HepG2 (cell line): Measurements from ENCODE around the gene TESK1. TPM values are rescaled to one million over a fixed set of nuclear protein-coding genes. Genes with fewer than 3 reads are reported as not detected.
"Not testable (repeated sequence)": the region's sequence is repeated elsewhere in the genome, so short reads cannot be mapped to it uniquely, and the experiment has no call there.

Experiments used
- ATAC-seq: fragments of 200-7000 bp; cut with Tn5 transposase; 3 replicates; pipeline ENCODE4 v1.9.1; 2020; ENCODE audit warnings: mild to moderate bottlenecking, moderate library complexity
- BruUV-seq: library from RNA; stranded (reverse); fragments of 400-500 nt; replicated peaks from 2 replicates; lab custom pipeline; 2021; lab: Mats Ljungman, UMichigan
- CTCF ChIA-PET: fragments of 300-600 bp; formaldehyde crosslinking; extraction: SDS; loops from one replicate; lab custom pipeline; 2021; ENCODE audit warnings: low total read pairs, inconsistent platforms, low intra/inter-chr PET ratio; lab: Yijun Ruan, JAX
- POLR2A ChIA-PET: fragments of 350-600 bp; sonication (Branson Sonifier 250); formaldehyde crosslinking; loops from one replicate; lab custom pipeline; 2020; ENCODE audit warnings: antibody characterized with exemption, inconsistent platforms; lab: Yijun Ruan, JAX
- DNase-seq: peaks from one replicate; pipeline ENCODE4 v3.0.0-alpha.2; 2015; ENCODE audit warnings: low spot score
- FAIRE-seq: peaks from 3 replicates; lab custom pipeline; 2011; peaks lifted over from hg19 to GRCh38; lab: Jason Lieb, UNC
- H2AFZ ChIP-seq: one replicate; pipeline ENCODE4 v1.6.1; 2011; ENCODE audit warnings: low read length, inconsistent platforms
- H3K27ac ChIP-seq: fragments of 300-600 bp; 3 replicates; pipeline ENCODE4 v1.8.0; 2011; ENCODE audit warnings: mixed run types, mild to moderate bottlenecking, mixed read lengths, low read length, inconsistent platforms; ENCODE audit not compliant: insufficient read depth; ENCODE audit errors: extremely low read length
- H3K27me3 ChIP-seq, 2 experiments: fragments of 200-600 bp in 1 of 2; 2 replicates in 1 of 2; 3 replicates in 1 of 2; pipeline versions ENCODE4 v1.6.0 to v1.8.0; 2011; ENCODE audit warnings: low read length in 2 of 2, mild to moderate bottlenecking in 2 of 2, moderate library complexity in 2 of 2, inconsistent platforms in 1 of 2; ENCODE audit not compliant: insufficient read depth in 2 of 2, control insufficient read depth in 1 of 2
- H3K36me3 ChIP-seq, 2 experiments: fragments of 200-600 bp in 1 of 2; replicated peaks in 1 of 2; 2 replicates in 1 of 2; 3 replicates in 1 of 2; pipeline versions ENCODE4 v1.5.1 to v1.8.0; 2011; ENCODE audit warnings: low read length in 2 of 2, inconsistent platforms in 1 of 2; ENCODE audit not compliant: insufficient read depth in 2 of 2, control insufficient read depth in 1 of 2
- H3K4me1 ChIP-seq: 2 replicates; pipeline ENCODE4 v1.5.1; 2012; ENCODE audit warnings: low read length, inconsistent platforms; ENCODE audit not compliant: insufficient read depth
- H3K4me2 ChIP-seq: 2 replicates; pipeline ENCODE4 v1.6.0; 2011; ENCODE audit warnings: low read depth, low read length, inconsistent platforms
- H3K4me3 ChIP-seq, 3 experiments: fragments of 200-600 bp in 1 of 3; sonication (generic), shearing (Covaris generic) in 1 of 3; replicated peaks in 1 of 3; 2 replicates each; pipeline ENCODE4 v1.5.1; 2011 to 2016; ENCODE audit warnings: low read length in 3 of 3, inconsistent platforms in 2 of 3, low read depth in 2 of 3, mild to moderate bottlenecking in 2 of 3, control low read depth in 1 of 3, mixed read lengths in 1 of 3; ENCODE audit not compliant: insufficient read depth in 1 of 3
- H3K79me2 ChIP-seq: one replicate; pipeline ENCODE4 v1.6.1; 2011; ENCODE audit warnings: low read length, inconsistent platforms; ENCODE audit not compliant: insufficient read depth
- H3K9ac ChIP-seq: 2 replicates; pipeline ENCODE4 v1.6.0; 2011; ENCODE audit warnings: mild to moderate bottlenecking, low read depth, low read length, inconsistent platforms; ENCODE audit not compliant: insufficient read depth
- H3K9me3 ChIP-seq: 2 replicates; pipeline ENCODE4 v1.5.1; 2012; ENCODE audit warnings: mild to moderate bottlenecking, low read length
- H4K20me1 ChIP-seq: 2 replicates; pipeline ENCODE4 v1.6.0; 2011; ENCODE audit warnings: inconsistent platforms, mild to moderate bottlenecking, low read length, moderate library complexity; ENCODE audit not compliant: insufficient read depth
- CENPT ChIP-seq: sonication (generic); formaldehyde crosslinking; IDR thresholded peaks from 2 replicates; pipeline ENCODE4 v1.8.0; 2022; ENCODE audit warnings: low read depth, mild to moderate bottlenecking, moderate library complexity, missing genetic modification reagents
- HNF4G ChIP-seq, 2 experiments: sonication (generic) in 1 of 2; formaldehyde crosslinking in 1 of 2; IDR thresholded peaks; 2 replicates each; pipeline versions ENCODE4 v1.4.0 to v1.6.1; 2011 to 2020; ENCODE audit warnings: borderline replicate concordance in 2 of 2, low read depth in 2 of 2, mild to moderate bottlenecking in 2 of 2, low read length in 1 of 2, missing genetic modification reagents in 1 of 2, moderate library complexity in 1 of 2
- HNRNPLL ChIP-seq: fragments of 200-400 bp; formaldehyde crosslinking; IDR thresholded peaks from 2 replicates; pipeline ENCODE4 v1.6.1; 2017; ENCODE audit warnings: mild to moderate bottlenecking, low read depth, low read length; ENCODE audit not compliant: poor library complexity, severe bottlenecking
- MAFF ChIP-seq: IDR thresholded peaks from 2 replicates; pipeline ENCODE4 v1.6.1; 2011; ENCODE audit warnings: low read depth, low read length, improper control_type of control experiment
- MAFK ChIP-seq, 2 experiments: IDR thresholded peaks in 1 of 2; conservative IDR thresholded peaks in 1 of 2; 2 replicates each; pipeline ENCODE4 v1.6.1; 2011; ENCODE audit warnings: improper control_type of control experiment in 2 of 2, low read length in 2 of 2
- PAXIP1 ChIP-seq: sonication (generic); formaldehyde crosslinking; conservative IDR thresholded peaks from 2 replicates; pipeline ENCODE4 v1.4.0; 2020; ENCODE audit warnings: mild to moderate bottlenecking, missing genetic modification reagents, moderate library complexity
- RAD21 ChIP-seq: fragments of 450-650 bp; formaldehyde crosslinking; IDR thresholded peaks from 2 replicates; pipeline ENCODE4 v1.5.0; 2020; ENCODE audit warnings: mild to moderate bottlenecking
- WGBS: methylation state at CpG from one replicate; pipeline ENCODE4 v1.1.6; 2017; ENCODE audit warnings: low lambda C conversion rate; 5-methylcytosine and 5-hydroxymethylcytosine counted together
- in situ Hi-C: cut with HindIII; loops from 2 replicates; pipeline ENCODE4 v1.10.0; 2017; ENCODE audit warnings: low pct_unique_long_range_greater_than_20kb; ENCODE audit not compliant: extremely low pct_ligation_motif_present
- intact Hi-C: fragments of 100-400 bp; cut with micrococcal nuclease; formaldehyde crosslinking; loops from one replicate; pipeline ENCODE4 v1.10.0; 2022; ENCODE audit not compliant: unreplicated experiment
- polyA plus RNA-seq, 8 experiments: library from polyadenylated mRNA; depleted of rRNA in 3 of 8; stranded (reverse) in 7 of 8; unstranded in 1 of 8; fragments of >200 nt; fragmentation: Illumina TruSeq in 4 of 8; extraction: Trizol in 4 of 8; gene quantifications; 2 replicates each; pipeline versions ENCODE4 v1.2.1 to v1.2.3, GENCODE V29; 2011 to 2016; ENCODE audit warnings: low read depth in 4 of 8, missing spikeins in 1 of 8, mixed read lengths in 1 of 8; ENCODE audit not compliant: insufficient read depth in 1 of 8
- total RNA-seq, 5 experiments: library from RNA; depleted of rRNA; stranded (reverse); fragments of >200 nt; fragmentation: Illumina TruSeq; extraction: Trizol; gene quantifications; 2 replicates each; pipeline ENCODE4 v1.2.3, GENCODE V29; 2016; ENCODE audit warnings: low read depth in 1 of 5
- TF ChIP-seq, protein P1 (sequence below): sonication (generic); formaldehyde crosslinking; IDR thresholded peaks from 2 replicates; pipeline ENCODE4 v1.4.0; 2020; ENCODE audit warnings: missing genetic modification reagents

TESK1 gene
- total and polyA plus RNA-seq, 2 of the 13 experiments (the other 11 are each of a cell fraction or from before 2014, with no cell fraction given), result 7.3 to 13.6 TPM

DNA sequence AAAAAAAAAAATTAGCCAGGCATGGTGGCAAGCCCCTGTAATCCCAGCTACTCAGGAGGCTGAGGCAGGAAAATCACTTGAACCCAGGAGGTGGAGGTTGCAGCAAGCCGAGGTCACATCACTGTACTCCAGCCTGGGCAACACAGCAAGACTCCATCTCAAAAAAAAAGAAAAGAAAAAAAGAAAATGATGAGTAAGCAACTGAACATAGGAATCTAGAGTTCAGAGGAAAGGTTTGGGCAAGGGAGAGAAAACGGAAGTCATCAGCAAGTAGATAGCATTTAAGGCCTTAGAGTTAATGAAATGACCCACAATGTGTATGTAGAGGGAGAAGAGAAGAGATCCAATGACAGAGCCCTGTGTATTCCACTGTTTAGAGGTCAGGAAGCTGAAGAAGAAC lies 8.2 kb upstream of the TESK1 start:
- 89% methylated on average over 2 of the region's 2 CpGs for WGBS
- H4K20me1 ChIP-seq, H3K27ac ChIP-seq, H3K36me3 ChIP-seq, ATAC-seq, H3K79me2 ChIP-seq, H2AFZ ChIP-seq, BruUV-seq, DNase-seq, CTCF ChIA-PET, POLR2A ChIA-PET, H3K4me3 ChIP-seq, H3K4me2 ChIP-seq, H3K9ac ChIP-seq, FAIRE-seq, H3K27me3 ChIP-seq: not testable (repeated sequence)
- peak; percentile 51 for TF ChIP-seq MAFF
- TF ChIP-seq MAFK (conservative IDR thresholded peaks at IDR 0.05 in 1 of 2, IDR thresholded peaks at IDR 0.05 in 1 of 2; ENCODE audit: low read length in 2 of 2), result peak; percentile 31 to 68; a peak in 3 of 4 replicates
- intact Hi-C loops, result loop anchor here (5.0 kb wide), 1 partner anchor 35 kb away; a partner anchor contains a TSS
- Histone ChIP-seq H3K4me1 (peaks cover 23% of the 10 kb centered on the region), H3K9me3 (peaks cover 11% of the 10 kb centered on the region)
- in situ Hi-C loops, result loop anchor here (5.0 kb wide), 1 partner anchor 35 kb away; a partner anchor contains a TSS

DNA sequence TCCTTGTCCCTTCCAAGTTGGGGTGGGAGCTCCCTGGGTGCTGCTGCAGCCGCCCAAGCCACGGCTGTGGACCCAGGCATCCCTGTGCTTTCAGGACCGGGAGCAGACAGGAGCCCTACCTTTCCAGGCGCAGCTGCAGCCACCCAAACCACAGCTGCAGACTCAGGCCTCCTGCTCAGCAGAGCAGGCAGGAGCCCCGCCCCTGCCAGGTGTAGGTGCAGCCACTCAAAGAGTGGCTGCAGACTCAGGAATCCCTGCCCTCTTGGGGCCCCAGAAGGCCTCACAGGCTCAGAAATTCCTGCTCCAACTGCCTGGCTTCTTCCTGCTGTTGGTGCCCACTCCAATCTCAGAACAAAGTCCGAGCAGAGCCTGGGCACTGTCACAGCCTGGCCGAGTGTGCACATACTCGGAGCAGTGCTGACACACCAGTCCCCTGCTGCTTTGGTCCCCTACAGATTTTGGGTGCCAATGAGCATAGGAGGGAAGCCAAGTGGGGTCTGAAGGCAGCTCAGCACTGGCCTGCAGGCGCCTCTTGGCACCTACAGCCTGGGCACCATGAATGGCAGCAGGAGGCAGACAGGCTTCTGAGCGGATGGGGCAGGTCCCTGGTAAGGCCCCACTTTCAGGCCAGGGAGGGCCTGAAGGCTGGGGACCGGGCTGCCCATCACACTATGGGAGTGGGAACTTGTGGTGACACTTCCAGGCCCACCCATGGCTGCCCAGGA lies 6.0 kb upstream of the TESK1 start:
- peaks cover 39% of the 10 kb centered on the region for H3K4me1 ChIP-seq
- H3K27ac ChIP-seq, result peak overlapping the region; percentile 6
- H3K4me2 ChIP-seq, result peak overlapping the region; percentile 91
- peak overlapping the region; percentile 20 to 59 (median 40); a peak in 5 of 6 replicates for H3K4me3 ChIP-seq
- H3K79me2 ChIP-seq, result no peaks in the 10 kb centered on the region
- ATAC-seq (peak; percentile 76), DNase-seq (peak; percentile 65), FAIRE-seq (no peak)
- no peaks in the 10 kb centered on the region for H4K20me1 ChIP-seq
- ChIA-PET CTCF (no interaction called here), POLR2A (interaction anchor here (0.9 to 1.7 kb wide), 5 partner anchors 12 to 437 kb away, joined by 3 to 4 read pairs (median 3); partner anchors contain the start of genes RUSC2 and UNC13B)
- no peak overlapping the region for H2AFZ ChIP-seq
- no peaks in the 10 kb centered on the region for H3K27me3 ChIP-seq
- 20% methylated on average over 1 of the region's 11 CpGs for WGBS
- peak overlapping the region; percentile 41 for H3K9ac ChIP-seq
- no TSS peak for BruUV-seq
- in situ Hi-C loops (loop anchor here (5.0 kb wide), 1 partner anchor 37 kb away; a partner anchor contains a TSS), intact Hi-C loops (loop anchor here (5.0 kb wide), 1 partner anchor 37 kb away; a partner anchor contains a TSS)
- no peaks in the 10 kb centered on the region for H3K36me3 ChIP-seq
- no peaks in the 10 kb centered on the region; the same call in 1 of the 2 replicates for H3K9me3 ChIP-seq
- TF ChIP-seq PAXIP1 (CRISPR knock-in tag) (no peak), HNF4G (IDR thresholded peaks at IDR 0.05; ENCODE audit: borderline replicate concordance, low read depth, low read length) (no peak), HNF4G (CRISPR knock-in tag; IDR thresholded peaks at IDR 0.05; ENCODE audit: borderline replicate concordance, low read depth) (peak; percentile 44; the same call in 1 of the 2 replicates), CENPT (CRISPR knock-in tag) (no peak), RAD21 (0 out of 2 replicates have a peak, but pooled peaks have one; percentile 39), HNRNPLL (peak; percentile 29)
- TF ChIP-seq, protein P1, sequence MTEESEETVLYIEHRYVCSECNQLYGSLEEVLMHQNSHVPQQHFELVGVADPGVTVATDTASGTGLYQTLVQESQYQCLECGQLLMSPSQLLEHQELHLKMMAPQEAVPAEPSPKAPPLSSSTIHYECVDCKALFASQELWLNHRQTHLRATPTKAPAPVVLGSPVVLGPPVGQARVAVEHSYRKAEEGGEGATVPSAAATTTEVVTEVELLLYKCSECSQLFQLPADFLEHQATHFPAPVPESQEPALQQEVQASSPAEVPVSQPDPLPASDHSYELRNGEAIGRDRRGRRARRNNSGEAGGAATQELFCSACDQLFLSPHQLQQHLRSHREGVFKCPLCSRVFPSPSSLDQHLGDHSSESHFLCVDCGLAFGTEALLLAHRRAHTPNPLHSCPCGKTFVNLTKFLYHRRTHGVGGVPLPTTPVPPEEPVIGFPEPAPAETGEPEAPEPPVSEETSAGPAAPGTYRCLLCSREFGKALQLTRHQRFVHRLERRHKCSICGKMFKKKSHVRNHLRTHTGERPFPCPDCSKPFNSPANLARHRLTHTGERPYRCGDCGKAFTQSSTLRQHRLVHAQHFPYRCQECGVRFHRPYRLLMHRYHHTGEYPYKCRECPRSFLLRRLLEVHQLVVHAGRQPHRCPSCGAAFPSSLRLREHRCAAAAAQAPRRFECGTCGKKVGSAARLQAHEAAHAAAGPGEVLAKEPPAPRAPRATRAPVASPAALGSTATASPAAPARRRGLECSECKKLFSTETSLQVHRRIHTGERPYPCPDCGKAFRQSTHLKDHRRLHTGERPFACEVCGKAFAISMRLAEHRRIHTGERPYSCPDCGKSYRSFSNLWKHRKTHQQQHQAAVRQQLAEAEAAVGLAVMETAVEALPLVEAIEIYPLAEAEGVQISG (CRISPR knock-in tag), result 0 out of 2 replicates have a peak, but pooled peaks have one; percentile 24
